Measurements from ENCODE around the gene LY9.
"Not testable (repeated sequence)": the region's sequence is repeated elsewhere in the genome, so short reads cannot be mapped to it uniquely, and the experiment has no call there.

The LY9 gene

GRCh38 chr1:160774886-160775719, 20.9 kb upstream of the LY9 start:
- DNase-seq (ENCODE audit: low spot score), result no peak

- DNase-seq (ENCODE audit: low spot score), result no peak
These were observed 19.8 kb upstream of the LY9 start for GRCh38 chr1:160776178-160776577.

GRCh38 chr1:160777486-160778089, 18.4 kb upstream of the LY9 start:
- DNase-seq (ENCODE audit: low spot score), result peak; percentile 72

GRCh38 chr1:160778976-160779375, 17.0 kb upstream of the LY9 start:
- no peak for DNase-seq (ENCODE audit: low spot score)

- peak; percentile 45 for DNase-seq (ENCODE audit: low spot score)
These were observed 16.2 kb upstream of the LY9 start for GRCh38 chr1:160779626-160780397.

- DNase-seq (ENCODE audit: low spot score), result no peak
These were observed 15.6 kb upstream of the LY9 start for GRCh38 chr1:160780398-160780755.

GRCh38 chr1:160781186-160781766, 14.7 kb upstream of the LY9 start:
- DNase-seq (ENCODE audit: low spot score), result no peak

GRCh38 chr1:160781914-160782689, 13.9 kb upstream of the LY9 start:
- no peak for DNase-seq (ENCODE audit: low spot score)

GRCh38 chr1:160782988-160783765, 12.8 kb upstream of the LY9 start:
- not testable (repeated sequence) for DNase-seq (ENCODE audit: low spot score)

GRCh38 chr1:160789051-160789701, 6.8 kb upstream of the LY9 start:
- DNase-seq (ENCODE audit: low spot score), result no peak

- no peak for DNase-seq (ENCODE audit: low spot score)
These were observed 6.0 kb upstream of the LY9 start for GRCh38 chr1:160789702-160790611.

GRCh38 chr1:160794376-160794775, 1.6 kb upstream of the LY9 start:
- no peak for DNase-seq (ENCODE audit: low spot score)

- no peak for DNase-seq (ENCODE audit: low spot score)
These were observed 1.3 kb downstream of the LY9 start for GRCh38 chr1:160797271-160797709.

GRCh38 chr1:160797861-160798273, 1.9 kb downstream of the LY9 start:
- no peak for DNase-seq (ENCODE audit: low spot score)

GRCh38 chr1:160798439-160798838, 2.5 kb downstream of the LY9 start:
- DNase-seq (ENCODE audit: low spot score), result no peak

GRCh38 chr1:160799641-160800040, 3.7 kb downstream of the LY9 start:
- DNase-seq (ENCODE audit: low spot score), result no peak

GRCh38 chr1:160800142-160800541, 4.2 kb downstream of the LY9 start:
- DNase-seq (ENCODE audit: low spot score), result no peak

GRCh38 chr1:160800645-160801408, 4.9 kb downstream of the LY9 start:
- DNase-seq (ENCODE audit: low spot score), result no peak
